HG03060 (cell line): ENCODE results near the gene WWC1.

Experiments
- ATAC-seq: cut with Tn5 transposase; IDR thresholded peaks from one replicate; pipeline ENCODE4 v1.9.1; 2021; ENCODE audit warnings: low read depth, moderate number of reproducible peaks; ENCODE audit not compliant: unreplicated experiment

The WWC1 gene

GRCh38 chr5:168401880-168402279 lies 110.4 kb downstream of the WWC1 start:
- ATAC-seq = no peak

GRCh38 chr5:168404365-168404764 lies 112.9 kb downstream of the WWC1 start:
- ATAC-seq = no peak

- ATAC-seq = no peak
These were observed 115.8 kb downstream of the WWC1 start for GRCh38 chr5:168407211-168407610.

GRCh38 chr5:168408561-168409305 lies 117.3 kb downstream of the WWC1 start:
- ATAC-seq = no peak

- ATAC-seq = no peak
These were observed 118.4 kb downstream of the WWC1 start for GRCh38 chr5:168409591-168410458.

- ATAC-seq = no peak
These were observed 120.4 kb downstream of the WWC1 start for GRCh38 chr5:168411871-168412270.

GRCh38 chr5:168413062-168413461 lies 121.6 kb downstream of the WWC1 start:
- ATAC-seq = no peak

GRCh38 chr5:168413596-168413995 lies 122.2 kb downstream of the WWC1 start:
- ATAC-seq = no peak

- ATAC-seq = no peak
These were observed 124.0 kb downstream of the WWC1 start for GRCh38 chr5:168415401-168415800.

- no peak for ATAC-seq
These were observed 124.5 kb downstream of the WWC1 start for GRCh38 chr5:168415971-168416370.

- no peak for ATAC-seq
These were observed 126.4 kb downstream of the WWC1 start for GRCh38 chr5:168417731-168418429.

- no peak for ATAC-seq
These were observed 129.0 kb downstream of the WWC1 start for GRCh38 chr5:168420461-168420860.

- ATAC-seq = no peak
These were observed 131.0 kb downstream of the WWC1 start for GRCh38 chr5:168422431-168422830.

- no peak for ATAC-seq
These were observed 132.0 kb downstream of the WWC1 start for GRCh38 chr5:168423478-168423877.

- ATAC-seq = no peak
These were observed 132.5 kb downstream of the WWC1 start for GRCh38 chr5:168423971-168424370.

GRCh38 chr5:168424594-168425323 lies 133.3 kb downstream of the WWC1 start:
- no peak for ATAC-seq

GRCh38 chr5:168426007-168426863 lies 134.8 kb downstream of the WWC1 start:
- no peak for ATAC-seq

GRCh38 chr5:168426864-168427172 lies 135.4 kb downstream of the WWC1 start:
- no peak for ATAC-seq

GRCh38 chr5:168427224-168427623 lies 135.8 kb downstream of the WWC1 start:
- no peak for ATAC-seq

GRCh38 chr5:168428552-168428951 lies 137.1 kb downstream of the WWC1 start:
- ATAC-seq = no peak
